H1 (cell line): ENCODE results near the gene RXFP1. TPM values are rescaled to one million over a fixed set of nuclear protein-coding genes. Genes with fewer than 3 reads are reported as not detected.
A peak's percentile ranks its signal among the peaks of the same experiment; 100 is the strongest.

Experiments
- CTCF ChIA-PET: fragments of 300-600 bp; sonication (Branson Sonifier 250); formaldehyde crosslinking; loops from one replicate; lab custom pipeline; 2021; ENCODE audit not compliant: partially characterized antibody; lab: Charles Lee
- POLR2A ChIA-PET: fragments of 300-600 bp; sonication (Branson Sonifier 250); formaldehyde crosslinking; loops from one replicate; lab custom pipeline; 2021; ENCODE audit warnings: inconsistent platforms; ENCODE audit not compliant: partially characterized antibody; lab: Charles Lee
- DNase-seq, 2 experiments: peaks; one replicate each; pipeline versions ENCODE4 v3.0.0 to v3.0.0-alpha.2; 2010 to 2022; ENCODE audit warnings: low spot score in 2 of 2, low read depth in 1 of 2, mixed read lengths in 1 of 2
- FAIRE-seq: peaks from 2 replicates; lab custom pipeline; 2011; peaks lifted over from hg19 to GRCh38; lab: Jason Lieb, UNC
- H2AFZ ChIP-seq: 2 replicates; pipeline ENCODE4 v1.8.1; 2012; ENCODE audit warnings: low read length, inconsistent platforms
- H2AK5ac ChIP-seq: 2 replicates; pipeline ENCODE4 v1.6.1; 2013; ENCODE audit warnings: low read depth, low read length
- H2BK120ac ChIP-seq: replicated peaks from 2 replicates; pipeline ENCODE3; 2013; ENCODE audit warnings: low read depth, low read length, inconsistent platforms
- H2BK12ac ChIP-seq: 2 replicates; pipeline ENCODE4 v1.6.1; 2013; ENCODE audit warnings: low read depth, low read length
- H2BK15ac ChIP-seq: 2 replicates; pipeline ENCODE4 v1.6.1; 2013; ENCODE audit warnings: low read length
- H2BK20ac ChIP-seq: 2 replicates; pipeline ENCODE4 v1.6.1; 2013; ENCODE audit warnings: low read length
- H2BK5ac ChIP-seq: 2 replicates; pipeline ENCODE4 v1.6.1; 2013; ENCODE audit warnings: low read depth, low read length
- H3K14ac ChIP-seq: 2 replicates; pipeline ENCODE4 v1.6.1; 2013; ENCODE audit warnings: inconsistent platforms; ENCODE audit not compliant: insufficient read length
- H3K18ac ChIP-seq: 2 replicates; pipeline ENCODE4 v1.6.1; 2013; ENCODE audit warnings: low read length; ENCODE audit errors: extremely low read depth
- H3K23ac ChIP-seq: 2 replicates; pipeline ENCODE4 v1.6.1; 2013; ENCODE audit warnings: inconsistent platforms; ENCODE audit not compliant: insufficient read length
- H3K23me2 ChIP-seq: 2 replicates; pipeline ENCODE4 v1.6.1; 2013; ENCODE audit warnings: low read depth, low read length
- H3K27ac ChIP-seq: 2 replicates; pipeline ENCODE4 v1.6.1; 2011; ENCODE audit warnings: low read depth, low read length, inconsistent platforms
- H3K27me3 ChIP-seq, 4 experiments: replicated peaks in 1 of 4; 1 replicate in 1 of 4; 2 replicates in 3 of 4; pipeline versions ENCODE4 v1.6.1 to v1.8.1; 2011 to 2013; ENCODE audit warnings: low read length in 3 of 4, mild to moderate bottlenecking in 3 of 4, inconsistent platforms in 2 of 4, mixed read lengths in 2 of 4, moderate library complexity in 1 of 4; ENCODE audit not compliant: control insufficient read depth in 3 of 4, insufficient read depth in 3 of 4; ENCODE audit errors: extremely low read depth in 1 of 4
- H3K36me3 ChIP-seq, 4 experiments: 2 replicates each; pipeline versions ENCODE4 v1.6.1 to v1.8.1; 2011 to 2013; ENCODE audit warnings: mild to moderate bottlenecking in 4 of 4, low read length in 3 of 4, moderate library complexity in 2 of 4, control low read depth in 1 of 4, inconsistent platforms in 1 of 4; ENCODE audit not compliant: insufficient read depth in 4 of 4, control insufficient read depth in 2 of 4
- H3K4ac ChIP-seq: replicated peaks from 2 replicates; pipeline ENCODE3; 2013; ENCODE audit warnings: low read length, low read depth, mixed read lengths, inconsistent platforms; ENCODE audit not compliant: insufficient read length
- H3K4me1 ChIP-seq, 4 experiments: replicated peaks in 1 of 4; 1 replicate in 1 of 4; 2 replicates in 3 of 4; pipeline versions ENCODE4 v1.6.1 to v1.8.1; 2011 to 2013; ENCODE audit warnings: low read length in 3 of 4, inconsistent platforms in 2 of 4, mixed read lengths in 1 of 4; ENCODE audit not compliant: insufficient read depth in 4 of 4, control insufficient read depth in 3 of 4
- H3K4me2 ChIP-seq, 2 experiments: 2 replicates each; pipeline versions ENCODE4 v1.6.1 to v1.8.1; 2011 to 2013; ENCODE audit warnings: low read depth in 2 of 2, low read length in 2 of 2, control low read depth in 1 of 2, inconsistent platforms in 1 of 2, mild to moderate bottlenecking in 1 of 2; ENCODE audit not compliant: insufficient read depth in 1 of 2
- H3K4me3 ChIP-seq, 4 experiments: fragments of 200-600, 300-600 bp in 1 of 4; sonication (generic), shearing (Covaris generic), sonication (Bioruptor Twin) in 1 of 4; 2 replicates each; pipeline versions ENCODE4 v1.5.1 to v1.8.1; 2011 to 2016; ENCODE audit warnings: low read length in 4 of 4, low read depth in 3 of 4, control low read depth in 2 of 4, inconsistent platforms in 2 of 4, mild to moderate bottlenecking in 2 of 4, mixed read lengths in 1 of 4, moderate library complexity in 1 of 4; ENCODE audit not compliant: insufficient read depth in 2 of 4; ENCODE audit errors: extremely low read depth in 1 of 4
- H3K56ac ChIP-seq: replicated peaks from 2 replicates; pipeline ENCODE3; 2013; ENCODE audit warnings: low read depth, mild to moderate bottlenecking, mixed read lengths, low read length, inconsistent platforms; ENCODE audit not compliant: insufficient read length
- H3K79me1 ChIP-seq: 2 replicates; pipeline ENCODE4 v1.6.1; 2013; ENCODE audit warnings: low read depth, low read length, control low read depth
- H3K79me2 ChIP-seq, 2 experiments: 2 replicates each; pipeline versions ENCODE4 v1.6.1 to v1.8.1; 2012 to 2013; ENCODE audit warnings: low read length in 2 of 2, mild to moderate bottlenecking in 2 of 2, inconsistent platforms in 1 of 2; ENCODE audit not compliant: insufficient read depth in 2 of 2, control insufficient read depth in 1 of 2
- H3K9ac ChIP-seq, 4 experiments: replicated peaks in 1 of 4; 1 replicate in 1 of 4; 2 replicates in 3 of 4; pipeline versions ENCODE4 v1.6.1 to v1.8.1; 2011 to 2013; ENCODE audit warnings: low read depth in 3 of 4, low read length in 3 of 4, control low read depth in 2 of 4, mild to moderate bottlenecking in 2 of 4, moderate library complexity in 2 of 4, inconsistent platforms in 1 of 4; ENCODE audit errors: extremely low read depth in 1 of 4
- H3K9me3 ChIP-seq, 2 experiments: 2 replicates each; pipeline versions ENCODE4 v1.6.1 to v1.8.1; 2012 to 2013; ENCODE audit warnings: mild to moderate bottlenecking in 2 of 2, moderate library complexity in 2 of 2, control low read depth in 1 of 2, inconsistent platforms in 1 of 2, low read depth in 1 of 2, low read length in 1 of 2, mixed read lengths in 1 of 2; ENCODE audit not compliant: insufficient read depth in 2 of 2
- H4K20me1 ChIP-seq, 2 experiments: replicated peaks in 1 of 2; 2 replicates each; pipeline versions ENCODE3 to v1.8.1; 2011 to 2013; ENCODE audit warnings: inconsistent platforms in 2 of 2, low read length in 2 of 2, mild to moderate bottlenecking in 1 of 2; ENCODE audit not compliant: insufficient read depth in 2 of 2, control insufficient read depth in 1 of 2
- H4K5ac ChIP-seq: 2 replicates; pipeline ENCODE4 v1.6.1; 2013; ENCODE audit warnings: low read length, low read depth, mixed read lengths, inconsistent platforms; ENCODE audit not compliant: insufficient read length
- H4K8ac ChIP-seq: 2 replicates; pipeline ENCODE4 v1.8.0; 2013; ENCODE audit warnings: mild to moderate bottlenecking, moderate library complexity, low read length, inconsistent platforms; ENCODE audit not compliant: insufficient read depth; ENCODE audit errors: extremely low read depth
- H4K91ac ChIP-seq: replicated peaks from 2 replicates; pipeline ENCODE3; 2013; ENCODE audit warnings: low read length, mixed read lengths, inconsistent platforms; ENCODE audit not compliant: insufficient read length
- CREB1 ChIP-seq: IDR thresholded peaks from 2 replicates; pipeline ENCODE4 v1.6.1; 2012; ENCODE audit warnings: inconsistent platforms
- CTBP2 ChIP-seq: IDR thresholded peaks from 2 replicates; pipeline ENCODE4 v1.7.0; 2011; ENCODE audit warnings: borderline replicate concordance, mild to moderate bottlenecking, moderate library complexity, mixed read lengths, low read length; ENCODE audit not compliant: insufficient read depth, insufficient read length
- E2F6 ChIP-seq: IDR thresholded peaks from 2 replicates; pipeline ENCODE4 v1.6.1; 2012; ENCODE audit warnings: inconsistent platforms
- EGR1 ChIP-seq: IDR thresholded peaks from 2 replicates; pipeline ENCODE4 v1.6.1; 2011; ENCODE audit warnings: low read depth, low read length, borderline replicate concordance
- EP300 ChIP-seq, 2 experiments: IDR thresholded peaks; 1 replicate in 1 of 2; 2 replicates in 1 of 2; pipeline ENCODE4 v1.6.1; 2011 to 2012; ENCODE audit warnings: low read depth in 2 of 2, low read length in 2 of 2, mild to moderate bottlenecking in 2 of 2, borderline replicate concordance in 1 of 2, inconsistent platforms in 1 of 2, moderate library complexity in 1 of 2
- FOSL1 ChIP-seq: IDR thresholded peaks from 2 replicates; pipeline ENCODE4 v1.6.1; 2011; ENCODE audit warnings: mild to moderate bottlenecking, low read depth, low read length, moderate library complexity; ENCODE audit not compliant: insufficient read depth
- NANOG ChIP-seq: IDR thresholded peaks from 2 replicates; pipeline ENCODE4 v1.6.1; 2011; ENCODE audit warnings: low read length, low read depth, mild to moderate bottlenecking, inconsistent platforms; ENCODE audit not compliant: insufficient read depth, poor library complexity, severe bottlenecking
- NRF1 ChIP-seq: IDR thresholded peaks from 2 replicates; pipeline ENCODE4 v1.6.1; 2011; ENCODE audit warnings: mild to moderate bottlenecking, low read depth, low read length, improper control_type of control experiment
- POLR2A ChIP-seq, 2 experiments: IDR thresholded peaks; 1 replicate in 1 of 2; 2 replicates in 1 of 2; pipeline ENCODE4 v1.6.1; 2011; ENCODE audit warnings: low read depth in 2 of 2, low read length in 2 of 2, mild to moderate bottlenecking in 2 of 2; ENCODE audit errors: control extremely low read depth in 1 of 2
- RBBP5 ChIP-seq: IDR thresholded peaks from 2 replicates; pipeline ENCODE4 v1.7.1; 2012; ENCODE audit warnings: low read depth, mild to moderate bottlenecking, inconsistent platforms, low read length, moderate library complexity, borderline replicate concordance
- RNF2 ChIP-seq: fragments of 200-900, 300-1000 bp; sonication (generic); IDR thresholded peaks from 2 replicates; pipeline ENCODE4 v1.7.1; 2016; ENCODE audit warnings: borderline replicate concordance, low read depth, mild to moderate bottlenecking, antibody characterized with exemption, low read length; ENCODE audit not compliant: poor library complexity, severe bottlenecking; ENCODE audit errors: missing control alignments
- SP2 ChIP-seq: IDR thresholded peaks from 2 replicates; pipeline ENCODE4 v1.6.1; 2012; ENCODE audit warnings: mild to moderate bottlenecking, low read length, inconsistent platforms
- SP4 ChIP-seq: IDR thresholded peaks from 2 replicates; pipeline ENCODE4 v1.6.1; 2012; ENCODE audit warnings: low read length, inconsistent platforms
- TBP ChIP-seq: IDR thresholded peaks from 2 replicates; pipeline ENCODE4 v1.6.1; 2011; ENCODE audit warnings: low read depth, low read length, improper control_type of control experiment
- WGBS, 2 experiments: shearing (Covaris generic) in 1 of 2; methylation state at CpG; one replicate each; pipeline versions ENCODE4 v1.1.6 to v1.1.7; 2013 to 2015; ENCODE audit warnings: low lambda C conversion rate in 2 of 2, mixed read lengths in 2 of 2, inconsistent platforms in 1 of 2, low coverage in 1 of 2, missing lambda C conversion rate in 1 of 2; ENCODE audit not compliant: insufficient replicate concordance in 2 of 2, insufficient coverage in 1 of 2, insufficient read length in 1 of 2; ENCODE audit errors: extremely low coverage in 1 of 2, missing lambda C conversion rate in 1 of 2; 5-methylcytosine and 5-hydroxymethylcytosine counted together
- polyA plus RNA-seq, 7 experiments: library from polyadenylated mRNA; depleted of rRNA in 3 of 7; stranded (reverse) in 5 of 7; unstranded in 2 of 7; fragments of >200 nt in 5 of 7; fragments of 200-250 nt in 2 of 7; gene quantifications; 1 replicate in 5 of 7; 2 replicates in 1 of 7; 4 replicates in 1 of 7; pipeline versions ENCODE4 v1.2.1 to v1.2.3, GENCODE V29; 2011 to 2013; ENCODE audit warnings: missing spikeins in 2 of 7, mixed read lengths in 2 of 7
- total RNA-seq: library from RNA; stranded (reverse); fragmentation: NEBNext Ultra II Directional; extraction: Animal tissue kit (Norgen Biotek cat#: 25700); gene quantifications from 2 replicates; pipeline ENCODE4 v1.2.1, GENCODE V29; 2021

The RXFP1 gene
- total and polyA plus RNA-seq, 2 of the 8 experiments (the other 6 are each of a cell fraction or from before 2014, with no cell fraction given): 0.14 to 0.56 TPM

- H3K4me3 ChIP-seq: no peak overlapping the region
- no peak overlapping the region for H4K91ac ChIP-seq
- H4K20me1 ChIP-seq: no peaks in the 10 kb centered on the region
- H3K9me3 ChIP-seq: peaks cover 4 to 5% of the 10 kb centered on the region in 2 experiments; a peak in 2 of 4 replicates
- no peaks in the 10 kb centered on the region for H3K36me3 ChIP-seq
- H2AK5ac ChIP-seq: no peak overlapping the region
- no peak overlapping the region for H3K27ac ChIP-seq
- H3K23ac ChIP-seq: no peak overlapping the region
- H2AFZ ChIP-seq: peak overlapping the region; percentile 46; the same call in 1 of the 2 replicates
- H3K4me2 ChIP-seq: no peak overlapping the region
- peaks cover 0 to 3% (median 0%) of the 10 kb centered on the region in 4 experiments; a peak in 1 of 7 replicates for H3K4me1 ChIP-seq
- no peak overlapping the region for H3K18ac ChIP-seq
- WGBS, 2 experiments: 83% methylated on average over 3 of the region's 3 CpGs; no CpG with 5 or more reads in 1 of the 2 experiments
- no peak for DNase-seq
- H3K4ac ChIP-seq: no peak overlapping the region
- no peak overlapping the region for H2BK15ac ChIP-seq
- H4K8ac ChIP-seq: no peak overlapping the region
- no peak overlapping the region for H2BK12ac ChIP-seq
- ChIA-PET POLR2A (no interaction called here), CTCF (interaction anchor here (0.6 to 1.9 kb wide), 2 partner anchors 57 to 114 kb away, joined by 4 to 5 read pairs; no protein-coding TSS in a partner anchor)
- no peak for FAIRE-seq
- H3K56ac ChIP-seq: no peak overlapping the region
- no peak overlapping the region for H4K5ac ChIP-seq
- no peaks in the 10 kb centered on the region for H3K79me2 ChIP-seq
- no peak overlapping the region for H2BK120ac ChIP-seq
- H2BK20ac ChIP-seq: no peak overlapping the region
- no peaks in the 10 kb centered on the region for H3K79me1 ChIP-seq
- no peaks in the 10 kb centered on the region for H3K23me2 ChIP-seq
- no peak overlapping the region for H3K9ac ChIP-seq
- no peak overlapping the region for H3K14ac ChIP-seq
- no peak overlapping the region for H2BK5ac ChIP-seq
- H3K27me3 ChIP-seq: no peaks in the 10 kb centered on the region
- no peak for TF ChIP-seq EGR1
- TF ChIP-seq CTBP2: no peak
- TF ChIP-seq SP2: no peak
- TF ChIP-seq SP4: no peak
- no peak for TF ChIP-seq NANOG
- no peak for TF ChIP-seq E2F6
- TF ChIP-seq POLR2A (IDR thresholded peaks at IDR 0.05; ENCODE audit: control extremely low read depth in 1 of 2, low read depth in 2 of 2, low read length in 2 of 2): no peak
- TF ChIP-seq RBBP5: no peak
- TF ChIP-seq NRF1: no peak
- TF ChIP-seq RNF2: no peak
- no peak for TF ChIP-seq CREB1
- TF ChIP-seq TBP: no peak
- no peak for TF ChIP-seq FOSL1
- no peak for TF ChIP-seq EP300 (IDR thresholded peaks at IDR 0.05; ENCODE audit: borderline replicate concordance in 1 of 2, low read depth in 2 of 2, low read length in 2 of 2)
Observed at GRCh38 chr4:158553364-158553763, 31.7 kb downstream of the RXFP1 start.
